ENCODE measurements around the gene TMEM81.
A peak's percentile ranks its signal among the peaks of the same experiment; 100 is the strongest.

TMEM81 gene

GRCh38 chr1:205056188-205056611 lies 28.1 kb downstream of the TMEM81 start:
- DNase-seq = no peak
- no peaks in the 10 kb centered on the region for H3K4me1 Mint-ChIP-seq
- H3K27ac Mint-ChIP-seq = peak overlapping the region in 1 of 2 donors; percentile 21
- no peaks in the 10 kb centered on the region for H3K9me3 Mint-ChIP-seq
- no peak overlapping the region for H3K4me3 Mint-ChIP-seq
- peaks cover 7% of the 10 kb centered on the region for H3K27me3 Mint-ChIP-seq
- no peak for ATAC-seq

GRCh38 chr1:205054013-205054412 lies 30.2 kb downstream of the TMEM81 start:
- no peaks in the 10 kb centered on the region for H3K4me1 Mint-ChIP-seq
- H3K4me3 Mint-ChIP-seq = no peak overlapping the region
- H3K27me3 Mint-ChIP-seq = peaks cover 7% of the 10 kb centered on the region
- H3K9me3 Mint-ChIP-seq = no peaks in the 10 kb centered on the region
- ATAC-seq (no peak), DNase-seq (no peak)
- H3K27ac Mint-ChIP-seq = no peak overlapping the region

- H3K9me3 Mint-ChIP-seq = no peaks in the 10 kb centered on the region
- H3K27me3 Mint-ChIP-seq = peaks cover 7% of the 10 kb centered on the region
- DNase-seq = no peak
- no peak overlapping the region for H3K4me3 Mint-ChIP-seq
- no peaks in the 10 kb centered on the region for H3K4me1 Mint-ChIP-seq
- peak overlapping the region in 1 of 2 donors; percentile 65 for H3K27ac Mint-ChIP-seq
- ATAC-seq = no peak
Measured at GRCh38 chr1:205053296-205053695, 31.0 kb downstream of the TMEM81 start.

GRCh38 chr1:205052690-205053089 lies 31.6 kb downstream of the TMEM81 start:
- Mint-ChIP-seq H3K4me3 (no peak overlapping the region), H3K9me3 (no peaks in the 10 kb centered on the region), H3K27me3 (peaks cover 7% of the 10 kb centered on the region), H3K27ac (no peak overlapping the region), H3K4me1 (no peaks in the 10 kb centered on the region)
- ATAC-seq (no peak), DNase-seq (no peak)

GRCh38 chr1:205049479-205049878 lies 34.8 kb downstream of the TMEM81 start:
- Mint-ChIP-seq H3K27me3 (peaks cover 35% of the 10 kb centered on the region), H3K4me1 (no peaks in the 10 kb centered on the region), H3K4me3 (no peak overlapping the region), H3K9me3 (no peaks in the 10 kb centered on the region), H3K27ac (no peak overlapping the region)
- ATAC-seq (no peak), DNase-seq (no peak)

- H3K4me1 Mint-ChIP-seq = no peaks in the 10 kb centered on the region
- ATAC-seq (no peak), DNase-seq (no peak)
- H3K27me3 Mint-ChIP-seq = peaks cover 40% of the 10 kb centered on the region
- H3K9me3 Mint-ChIP-seq = no peaks in the 10 kb centered on the region
- peak overlapping the region in 1 of 2 donors; percentile 5 for H3K27ac Mint-ChIP-seq
- H3K4me3 Mint-ChIP-seq = no peak overlapping the region
Measured at GRCh38 chr1:205048382-205048781, 35.9 kb downstream of the TMEM81 start.

GRCh38 chr1:205047764-205048231 lies 36.5 kb downstream of the TMEM81 start:
- H3K4me3 Mint-ChIP-seq = no peak overlapping the region
- DNase-seq = no peak
- H3K9me3 Mint-ChIP-seq = no peaks in the 10 kb centered on the region
- no peak overlapping the region for H3K27ac Mint-ChIP-seq
- ATAC-seq = no peak
- no peaks in the 10 kb centered on the region for H3K4me1 Mint-ChIP-seq
- H3K27me3 Mint-ChIP-seq = peaks cover 43% of the 10 kb centered on the region

- H3K4me3 Mint-ChIP-seq = no peak overlapping the region
- ATAC-seq (no peak), DNase-seq (no peak)
- no peaks in the 10 kb centered on the region for H3K9me3 Mint-ChIP-seq
- H3K27me3 Mint-ChIP-seq = peaks cover 52% of the 10 kb centered on the region
- H3K27ac Mint-ChIP-seq = no peak overlapping the region
- H3K4me1 Mint-ChIP-seq = no peaks in the 10 kb centered on the region
Measured at GRCh38 chr1:205046870-205047269, 37.4 kb downstream of the TMEM81 start.

GRCh38 chr1:205045146-205045545 lies 39.1 kb downstream of the TMEM81 start:
- H3K27ac Mint-ChIP-seq = no peak overlapping the region
- no peak for ATAC-seq
- no peaks in the 10 kb centered on the region for H3K9me3 Mint-ChIP-seq
- no peaks in the 10 kb centered on the region for H3K4me1 Mint-ChIP-seq
- no peak for DNase-seq
- peaks cover 64% of the 10 kb centered on the region for H3K27me3 Mint-ChIP-seq
- no peak overlapping the region for H3K4me3 Mint-ChIP-seq

- no peak overlapping the region for H3K4me3 Mint-ChIP-seq
- no peaks in the 10 kb centered on the region for H3K9me3 Mint-ChIP-seq
- H3K4me1 Mint-ChIP-seq = no peaks in the 10 kb centered on the region
- H3K27me3 Mint-ChIP-seq = peaks cover 64% of the 10 kb centered on the region
- no peak for ATAC-seq
- H3K27ac Mint-ChIP-seq = no peak overlapping the region
- DNase-seq = no peak
Measured at GRCh38 chr1:205044741-205045140, 39.5 kb downstream of the TMEM81 start.

- Mint-ChIP-seq H3K27ac (no peak overlapping the region), H3K4me1 (no peaks in the 10 kb centered on the region), H3K4me3 (no peak overlapping the region), H3K9me3 (no peaks in the 10 kb centered on the region), H3K27me3 (peaks cover 64% of the 10 kb centered on the region)
- ATAC-seq (no peak), DNase-seq (no peak)
Measured at GRCh38 chr1:205043866-205044265, 40.4 kb downstream of the TMEM81 start.

- H3K27ac Mint-ChIP-seq = no peak within 1 kb of the TSS
- peak within 1 kb of the TSS in 1 of 2 donors; percentile 10 for H3K4me3 Mint-ChIP-seq
- no peaks in the 10 kb centered on the region for H3K9me3 Mint-ChIP-seq
- H3K4me1 Mint-ChIP-seq = no peaks in the 10 kb centered on the region
- H3K27me3 Mint-ChIP-seq = peaks cover 64% of the 10 kb centered on the region
- no peak for DNase-seq
- ATAC-seq = no peak
Measured at GRCh38 chr1:205042911-205043806, 41.1 kb downstream of the TMEM81 start, which contains the start of gene CNTN2. Gene CNTN2 (plus strand): TSS chr1:205043212. CDS start chr1:205053186, 9,974 bp downstream.

- no peak overlapping the region for H3K27ac Mint-ChIP-seq
- H3K27me3 Mint-ChIP-seq = peaks cover 64% of the 10 kb centered on the region
- H3K4me1 Mint-ChIP-seq = no peaks in the 10 kb centered on the region
- H3K4me3 Mint-ChIP-seq = peak overlapping the region in 1 of 2 donors; percentile 10
- DNase-seq = no peak
- no peaks in the 10 kb centered on the region for H3K9me3 Mint-ChIP-seq
- no peak for ATAC-seq
Measured at GRCh38 chr1:205041998-205042910, 42.0 kb downstream of the TMEM81 start.

GRCh38 chr1:205041001-205041715 lies 43.1 kb downstream of the TMEM81 start:
- Mint-ChIP-seq H3K27me3 (peaks cover 53% of the 10 kb centered on the region), H3K9me3 (no peaks in the 10 kb centered on the region), H3K4me3 (no peak overlapping the region), H3K27ac (peak overlapping the region in 1 of 2 donors; percentile 8), H3K4me1 (no peaks in the 10 kb centered on the region)
- ATAC-seq = no peak
- no peak for DNase-seq

- H3K4me1 Mint-ChIP-seq = no peaks in the 10 kb centered on the region
- no peak overlapping the region for H3K4me3 Mint-ChIP-seq
- ATAC-seq = no peak
- DNase-seq = no peak
- H3K27me3 Mint-ChIP-seq = peaks cover 24% of the 10 kb centered on the region
- H3K27ac Mint-ChIP-seq = no peak overlapping the region
- no peaks in the 10 kb centered on the region for H3K9me3 Mint-ChIP-seq
Measured at GRCh38 chr1:205038132-205038786, 46.0 kb downstream of the TMEM81 start.

Data from stimulated activated naive CD8-positive, alpha-beta T cell treated with anti-CD3 and anti-CD28 coated beads, Interleukin-15, amount 100 ng/mL, for 72 hours (primary cell).